Esophagus squamous epithelium (tissue), 5 donors: ENCODE measurements around the gene HP1BP3. TPM values are rescaled to one million over a fixed set of nuclear protein-coding genes. Genes with fewer than 3 reads are reported as not detected.
A peak's percentile ranks its signal among the peaks of the same experiment; 100 is the strongest.

Source experiments
- DNase-seq: peaks from one replicate; lab custom pipeline; 2025; lab: John Stamatoyannopoulos, UW
- H3K27ac ChIP-seq, 4 donors: fragments of 200-600 bp; sonication (generic); one replicate each; pipeline ENCODE4 v1.5.1; 2016 to 2019; ENCODE audit warnings: mild to moderate bottlenecking in 1 of 4
- H3K27me3 ChIP-seq, 4 donors: fragments of 200-600 bp; sonication (generic); 1 replicate in 3 of 4; 2 replicates in 1 of 4; pipeline versions ENCODE4 v1.5.1 to v1.6.0; 2017 to 2021; ENCODE audit warnings: antibody characterized with exemption in 1 of 4
- H3K36me3 ChIP-seq, 3 donors: fragments of 200-600 bp; sonication (generic); one replicate each; pipeline ENCODE4 v1.5.1; 2016 to 2019
- H3K4me1 ChIP-seq, 3 donors: fragments of 200-600 bp; sonication (generic); one replicate each; pipeline ENCODE4 v1.5.1; 2017 to 2019
- H3K4me3 ChIP-seq, 4 donors: fragments of 200-600 bp; sonication (generic); 1 replicate in 3 of 4; 2 replicates in 1 of 4; pipeline ENCODE4 v1.5.1; 2016 to 2019; ENCODE audit warnings: mild to moderate bottlenecking in 2 of 4, moderate library complexity in 1 of 4
- H3K9me3 ChIP-seq, 3 donors: fragments of 200-600 bp; sonication (generic); one replicate each; pipeline ENCODE4 v1.5.1; 2016 to 2019
- POLR2A ChIP-seq, 4 donors: fragments of 450-650 bp; IDR thresholded peaks; one replicate each; pipeline ENCODE4 v1.6.1; 2017; ENCODE audit warnings: antibody characterized with exemption in 4 of 4, mild to moderate bottlenecking in 4 of 4, moderate library complexity in 3 of 4
- WGBS, 2 donors: methylation state at CpG; one replicate each; pipeline ENCODE4 v1.1.5; 2018; 5-methylcytosine and 5-hydroxymethylcytosine counted together
- intact Hi-C: fragments of 100-400 bp; cut with DNase I; formaldehyde crosslinking; loops from one replicate; pipeline ENCODE4 v1.15.0; 2022
- total RNA-seq, 4 donors: library from RNA; depleted of rRNA; stranded (reverse); fragments of >200 nt; gene quantifications; one replicate each; pipeline ENCODE4 v1.1.0, GENCODE V29; 2016
- TF ChIP-seq, protein P1 (sequence below), 6 experiments: fragments of 450-650 bp in 4 of 6; fragments of 200-600 bp in 2 of 6; sonication (generic) in 2 of 6; IDR thresholded peaks; one replicate each; pipeline ENCODE4 v1.5.1; 2016 to 2019; ENCODE audit warnings: antibody characterized with exemption in 6 of 6, mild to moderate bottlenecking in 4 of 6, moderate library complexity in 4 of 6
- donor health status: DM: yes; HTN: yes; CAD: no.

HP1BP3 gene
- total RNA-seq, 4 donors from 2014 or later, result 81.4 to 225 (median 140) TPM

- TF ChIP-seq, protein P1, sequence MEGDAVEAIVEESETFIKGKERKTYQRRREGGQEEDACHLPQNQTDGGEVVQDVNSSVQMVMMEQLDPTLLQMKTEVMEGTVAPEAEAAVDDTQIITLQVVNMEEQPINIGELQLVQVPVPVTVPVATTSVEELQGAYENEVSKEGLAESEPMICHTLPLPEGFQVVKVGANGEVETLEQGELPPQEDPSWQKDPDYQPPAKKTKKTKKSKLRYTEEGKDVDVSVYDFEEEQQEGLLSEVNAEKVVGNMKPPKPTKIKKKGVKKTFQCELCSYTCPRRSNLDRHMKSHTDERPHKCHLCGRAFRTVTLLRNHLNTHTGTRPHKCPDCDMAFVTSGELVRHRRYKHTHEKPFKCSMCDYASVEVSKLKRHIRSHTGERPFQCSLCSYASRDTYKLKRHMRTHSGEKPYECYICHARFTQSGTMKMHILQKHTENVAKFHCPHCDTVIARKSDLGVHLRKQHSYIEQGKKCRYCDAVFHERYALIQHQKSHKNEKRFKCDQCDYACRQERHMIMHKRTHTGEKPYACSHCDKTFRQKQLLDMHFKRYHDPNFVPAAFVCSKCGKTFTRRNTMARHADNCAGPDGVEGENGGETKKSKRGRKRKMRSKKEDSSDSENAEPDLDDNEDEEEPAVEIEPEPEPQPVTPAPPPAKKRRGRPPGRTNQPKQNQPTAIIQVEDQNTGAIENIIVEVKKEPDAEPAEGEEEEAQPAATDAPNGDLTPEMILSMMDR (IDR thresholded peaks at IDR 0.05), result no peak
- no peak for TF ChIP-seq POLR2A (IDR thresholded peaks at IDR 0.05)
- WGBS, 2 donors, result 85 to 87% methylated on average over 13 to 14 of the region's 15 CpGs
- intact Hi-C loops, result no loop called here
- no peaks in the 10 kb centered on the region for H3K9me3 ChIP-seq
- H3K27ac ChIP-seq, result no peak overlapping the region
- no peak overlapping the region for H3K4me3 ChIP-seq
- peaks cover 0 to 11% (median 0%) of the 10 kb centered on the region in 4 donors for H3K27me3 ChIP-seq
- no peaks in the 10 kb centered on the region for H3K36me3 ChIP-seq
- H3K4me1 ChIP-seq, result no peaks in the 10 kb centered on the region
- DNase-seq, result no peak
Measured at GRCh38 chr1:20705203-20705755, 81.8 kb downstream of the HP1BP3 start.

DNA sequence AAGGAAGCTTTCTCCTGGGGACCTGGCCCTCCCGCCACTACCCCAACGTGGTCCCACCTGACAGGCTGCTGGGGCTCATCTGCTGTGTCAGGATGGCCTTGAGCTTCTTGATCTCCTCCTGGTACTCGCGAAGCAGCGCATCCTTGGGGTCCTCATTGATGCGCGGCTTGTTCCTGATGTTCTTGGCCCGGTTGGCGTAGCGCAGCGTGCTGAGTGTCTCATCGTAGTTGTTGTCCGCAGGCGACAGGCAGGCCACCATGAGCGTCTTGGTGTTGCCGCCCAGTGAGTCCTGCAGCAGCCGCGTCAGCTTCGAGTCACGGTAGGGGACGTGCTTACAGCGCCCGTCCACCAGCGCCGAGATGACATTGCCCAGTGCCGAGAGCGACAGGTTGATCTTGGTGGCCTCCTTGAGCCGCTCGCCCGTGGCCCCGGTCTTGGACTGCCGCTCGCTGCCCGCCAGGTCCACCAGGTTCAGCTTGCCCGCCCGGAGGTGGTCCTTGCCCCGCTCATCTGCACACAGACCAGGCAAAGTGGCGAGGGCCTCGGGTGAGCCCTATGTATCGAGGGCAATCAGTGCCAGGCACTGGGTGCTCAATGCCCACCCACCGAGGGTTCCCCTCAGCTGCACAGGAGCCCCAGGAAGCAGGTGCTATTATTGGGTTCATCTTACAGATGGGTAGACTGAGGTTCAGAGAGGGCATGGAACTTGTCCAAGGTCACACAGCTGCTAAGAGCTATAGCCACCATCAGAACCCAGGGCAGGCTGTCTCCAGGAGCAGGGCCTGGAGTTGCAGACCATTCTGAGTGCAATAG is 82.5 kb downstream of the HP1BP3 start:
- TF ChIP-seq, protein P1 (IDR thresholded peaks at IDR 0.05), result no peak
- TF ChIP-seq POLR2A (IDR thresholded peaks at IDR 0.05), result no peak
- DNase-seq, result no peak
- Histone ChIP-seq H3K27me3 (peaks cover 0 to 5% (median 0%) of the 10 kb centered on the region in 4 donors), H3K4me1 (no peaks in the 10 kb centered on the region), H3K27ac (no peak overlapping the region), H3K9me3 (no peaks in the 10 kb centered on the region), H3K36me3 (no peaks in the 10 kb centered on the region), H3K4me3 (no peak overlapping the region)
- intact Hi-C loops, result no loop called here
- WGBS, 2 donors, result 84 to 94% methylated on average over 5 to 13 of the region's 41 CpGs

- Histone ChIP-seq H3K4me1 (no peaks in the 10 kb centered on the region), H3K4me3 (no peak overlapping the region), H3K27me3 (no peaks in the 10 kb centered on the region), H3K36me3 (no peaks in the 10 kb centered on the region), H3K27ac (no peak overlapping the region), H3K9me3 (no peaks in the 10 kb centered on the region)
- no peak for DNase-seq
- 81 to 86% methylated on average over 4 of the region's 4 CpGs for WGBS, 2 donors
- intact Hi-C loops, result no loop called here
- TF ChIP-seq, protein P1 (IDR thresholded peaks at IDR 0.05), result no peak
- TF ChIP-seq POLR2A (IDR thresholded peaks at IDR 0.05), result no peak
Measured at GRCh38 chr1:20703124-20703756, 83.9 kb downstream of the HP1BP3 start.

- intact Hi-C loops, result no loop called here
- Histone ChIP-seq H3K36me3 (no peaks in the 10 kb centered on the region), H3K4me3 (no peak overlapping the region), H3K4me1 (peaks cover 0 to 3% (median 0%) of the 10 kb centered on the region in 3 donors), H3K9me3 (no peaks in the 10 kb centered on the region), H3K27ac (no peak overlapping the region), H3K27me3 (no peaks in the 10 kb centered on the region)
- DNase-seq, result no peak
- WGBS, 2 donors, result 79 to 88% methylated on average over 1 of the region's 1 CpG
- no peak for TF ChIP-seq POLR2A (IDR thresholded peaks at IDR 0.05)
- TF ChIP-seq, protein P1 (IDR thresholded peaks at IDR 0.05), result peak in 1 of 6 experiments; percentile 20
Measured at GRCh38 chr1:20702416-20702815, 84.7 kb downstream of the HP1BP3 start.

GRCh38 chr1:20701847-20702246 is 85.3 kb downstream of the HP1BP3 start:
- H3K9me3 ChIP-seq, result no peaks in the 10 kb centered on the region
- no peaks in the 10 kb centered on the region for H3K36me3 ChIP-seq
- DNase-seq, result no peak
- no peak overlapping the region for H3K27ac ChIP-seq
- H3K27me3 ChIP-seq, result no peaks in the 10 kb centered on the region
- H3K4me3 ChIP-seq, result no peak overlapping the region
- 81 to 88% methylated on average over 3 to 5 of the region's 5 CpGs for WGBS, 2 donors
- TF ChIP-seq POLR2A (IDR thresholded peaks at IDR 0.05), result no peak
- TF ChIP-seq, protein P1 (IDR thresholded peaks at IDR 0.05), result no peak
- peaks cover 0 to 9% (median 5%) of the 10 kb centered on the region in 3 donors for H3K4me1 ChIP-seq
- intact Hi-C loops, result no loop called here
